NCI-H446 treated with DMSO at 0.1 percent for 48 hours (cell line): Measurements from ENCODE around the gene RBM39.
A peak's percentile ranks its signal among the peaks of the same experiment; 100 is the strongest.
"Not testable (repeated sequence)": the region's sequence is repeated elsewhere in the genome, so short reads cannot be mapped to it uniquely, and the experiment has no call there.

Experiments
- DNase-seq: peaks from one replicate; lab custom pipeline; 2025; lab: John Stamatoyannopoulos, UW

RBM39 gene

GRCh38 chr20:35741892-35742740 lies at the start of gene RBM39:
Gene RBM39, minus strand, starts transcription at chr20:35742260. Its CDS starts 1,386 bp downstream, at chr20:35740874.
- peak; percentile 100 for DNase-seq

- DNase-seq, result no peak
Observed at GRCh38 chr20:35791821-35792220, 49.8 kb upstream of the RBM39 start.

- no peak for DNase-seq
Observed at GRCh38 chr20:35791097-35791496, 49.0 kb upstream of the RBM39 start.

GRCh38 chr20:35788796-35789195 lies 46.7 kb upstream of the RBM39 start:
- DNase-seq, result no peak

GRCh38 chr20:35785541-35785940 lies 43.5 kb upstream of the RBM39 start:
- not testable (repeated sequence) for DNase-seq

- not testable (repeated sequence) for DNase-seq
Observed at GRCh38 chr20:35783811-35784210, 41.8 kb upstream of the RBM39 start.

- DNase-seq, result peak; percentile 71
Observed at GRCh38 chr20:35776513-35777101, 34.5 kb upstream of the RBM39 start.

GRCh38 chr20:35774391-35774790 lies 32.3 kb upstream of the RBM39 start:
- no peak for DNase-seq

GRCh38 chr20:35773154-35773751 lies 31.2 kb upstream of the RBM39 start:
- no peak for DNase-seq

- DNase-seq, result no peak
Observed at GRCh38 chr20:35772563-35773058, 30.6 kb upstream of the RBM39 start.

- DNase-seq, result peak; percentile 90
Observed at GRCh38 chr20:35771689-35772562, 29.9 kb upstream of the RBM39 start, which contains the start of gene PHF20. Gene PHF20, plus strand, starts transcription at chr20:35772015. Its CDS starts 29,508 bp downstream, at chr20:35801523.

- DNase-seq, result no peak
Observed at GRCh38 chr20:35771367-35771688, 29.3 kb upstream of the RBM39 start.

- peak; percentile 89 for DNase-seq
Observed at GRCh38 chr20:35768731-35769664, 26.9 kb upstream of the RBM39 start.

GRCh38 chr20:35767683-35768481 lies 25.8 kb upstream of the RBM39 start:
- no peak for DNase-seq

- no peak for DNase-seq
Observed at GRCh38 chr20:35766843-35767242, 24.8 kb upstream of the RBM39 start.

- DNase-seq, result not testable (repeated sequence)
Observed at GRCh38 chr20:35764936-35765335, 22.9 kb upstream of the RBM39 start.

- DNase-seq, result no peak
Observed at GRCh38 chr20:35762461-35762860, 20.4 kb upstream of the RBM39 start.

- DNase-seq, result not testable (repeated sequence)
Observed at GRCh38 chr20:35761548-35761947, 19.5 kb upstream of the RBM39 start.

- no peak for DNase-seq
Observed at GRCh38 chr20:35757098-35757705, 15.1 kb upstream of the RBM39 start.
